ENCODE results near the gene EMD.

DNA sequence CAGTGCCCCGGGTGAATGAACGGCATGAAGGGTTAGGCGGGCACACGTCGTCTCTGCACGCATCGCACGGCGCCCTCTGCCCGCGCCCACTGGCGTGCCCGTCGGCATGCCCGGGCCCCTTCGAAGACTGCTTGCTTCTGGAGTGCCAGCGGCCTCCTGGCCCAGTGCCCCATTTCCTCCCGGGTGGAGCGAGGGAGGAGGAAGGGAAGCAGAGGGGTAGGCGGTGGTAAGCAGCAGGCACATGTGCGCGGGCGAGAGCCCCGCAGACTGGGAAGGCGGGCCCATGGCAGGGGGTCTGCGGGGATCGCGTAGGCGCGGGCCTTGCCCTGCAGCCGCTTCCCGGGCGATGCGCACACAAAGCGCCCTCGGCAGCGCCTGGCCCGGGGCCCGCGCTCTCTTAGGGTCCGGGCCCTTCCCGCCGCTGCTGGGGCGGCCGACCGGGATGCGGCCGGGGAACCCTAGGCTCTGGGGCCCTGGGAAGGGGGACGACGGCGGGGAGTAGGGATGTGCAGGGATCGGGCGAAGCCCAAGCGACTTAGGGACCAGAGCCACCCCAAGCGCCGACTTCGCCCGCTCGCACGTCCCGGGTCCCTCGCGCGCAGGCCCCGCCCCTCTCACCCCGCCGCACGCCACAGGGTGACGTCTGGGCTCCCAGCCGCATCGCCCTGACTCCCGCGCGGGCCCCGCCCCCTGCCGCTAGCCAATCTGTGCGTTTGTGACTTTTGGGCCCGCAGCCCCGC, 866 bp upstream of the EMD start:
- TF ChIP-seq, protein P1, sequence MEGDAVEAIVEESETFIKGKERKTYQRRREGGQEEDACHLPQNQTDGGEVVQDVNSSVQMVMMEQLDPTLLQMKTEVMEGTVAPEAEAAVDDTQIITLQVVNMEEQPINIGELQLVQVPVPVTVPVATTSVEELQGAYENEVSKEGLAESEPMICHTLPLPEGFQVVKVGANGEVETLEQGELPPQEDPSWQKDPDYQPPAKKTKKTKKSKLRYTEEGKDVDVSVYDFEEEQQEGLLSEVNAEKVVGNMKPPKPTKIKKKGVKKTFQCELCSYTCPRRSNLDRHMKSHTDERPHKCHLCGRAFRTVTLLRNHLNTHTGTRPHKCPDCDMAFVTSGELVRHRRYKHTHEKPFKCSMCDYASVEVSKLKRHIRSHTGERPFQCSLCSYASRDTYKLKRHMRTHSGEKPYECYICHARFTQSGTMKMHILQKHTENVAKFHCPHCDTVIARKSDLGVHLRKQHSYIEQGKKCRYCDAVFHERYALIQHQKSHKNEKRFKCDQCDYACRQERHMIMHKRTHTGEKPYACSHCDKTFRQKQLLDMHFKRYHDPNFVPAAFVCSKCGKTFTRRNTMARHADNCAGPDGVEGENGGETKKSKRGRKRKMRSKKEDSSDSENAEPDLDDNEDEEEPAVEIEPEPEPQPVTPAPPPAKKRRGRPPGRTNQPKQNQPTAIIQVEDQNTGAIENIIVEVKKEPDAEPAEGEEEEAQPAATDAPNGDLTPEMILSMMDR (conservative IDR thresholded peaks at IDR 0.05 in 1 of 2, IDR thresholded peaks at IDR 0.05 in 1 of 2; ENCODE audit: low read depth in 1 of 2, low read length in 2 of 2), result no peak
- TF ChIP-seq EZH2 (IDR thresholded peaks at IDR 0.05; ENCODE audit: low read length, missing control alignments), result no peak

All from fibroblast of lung (primary cell).